ENCODE data around the gene SNAPC4.

- TF ChIP-seq POLR2A (IDR thresholded peaks at IDR 0.05; ENCODE audit: low read length): no peak
- no peak for TF ChIP-seq CTCF (IDR thresholded peaks at IDR 0.05)
- no peak for TF ChIP-seq RCOR1 (IDR thresholded peaks at IDR 0.05; ENCODE audit: low read depth, low read length)
- no peak for TF ChIP-seq EP300 (IDR thresholded peaks at IDR 0.05)
- TF ChIP-seq ZFP36 (IDR thresholded peaks at IDR 0.05; ENCODE audit: borderline replicate concordance, partially characterized antibody): no peak
- no peak for TF ChIP-seq CBX2 (IDR thresholded peaks at IDR 0.05; ENCODE audit: borderline replicate concordance, low read depth)
- TF ChIP-seq KDM1A (IDR thresholded peaks at IDR 0.05; ENCODE audit: low read depth): no peak
- TF ChIP-seq SMC3 (IDR thresholded peaks at IDR 0.05): no peak
- no peak for TF ChIP-seq REST (IDR thresholded peaks at IDR 0.05)
- TF ChIP-seq ESRRA (IDR thresholded peaks at IDR 0.05; ENCODE audit: borderline replicate concordance, low read length): no peak
- TF ChIP-seq ELK1 (IDR thresholded peaks at IDR 0.05; ENCODE audit: low read depth, low read length): no peak
- TF ChIP-seq MYC (IDR thresholded peaks at IDR 0.05; ENCODE audit: borderline replicate concordance, low read length): no peak
Observed at GRCh38 chr9:136426787-136427186, 26.8 kb upstream of the SNAPC4 start.

Data from A549 (cell line).